CD4-positive, alpha-beta T cell treated with Interleukin-4 for 1 hour (primary cell): ENCODE data around the gene EGLN2.
"Not testable (repeated sequence)": the region's sequence is repeated elsewhere in the genome, so short reads cannot be mapped to it uniquely, and the experiment has no call there.

Experiments used
- DNase-seq, 2 donors: peaks; one replicate each; pipeline ENCODE4 v3.0.0-alpha.2; 2020 to 2022

The EGLN2 gene

GRCh38 chr19:40819479-40820234 is 20.7 kb downstream of the EGLN2 start:
- peak; percentile 66 to 74 for DNase-seq

GRCh38 chr19:40822161-40822560 is 23.2 kb downstream of the EGLN2 start:
- no peak for DNase-seq

DNA sequence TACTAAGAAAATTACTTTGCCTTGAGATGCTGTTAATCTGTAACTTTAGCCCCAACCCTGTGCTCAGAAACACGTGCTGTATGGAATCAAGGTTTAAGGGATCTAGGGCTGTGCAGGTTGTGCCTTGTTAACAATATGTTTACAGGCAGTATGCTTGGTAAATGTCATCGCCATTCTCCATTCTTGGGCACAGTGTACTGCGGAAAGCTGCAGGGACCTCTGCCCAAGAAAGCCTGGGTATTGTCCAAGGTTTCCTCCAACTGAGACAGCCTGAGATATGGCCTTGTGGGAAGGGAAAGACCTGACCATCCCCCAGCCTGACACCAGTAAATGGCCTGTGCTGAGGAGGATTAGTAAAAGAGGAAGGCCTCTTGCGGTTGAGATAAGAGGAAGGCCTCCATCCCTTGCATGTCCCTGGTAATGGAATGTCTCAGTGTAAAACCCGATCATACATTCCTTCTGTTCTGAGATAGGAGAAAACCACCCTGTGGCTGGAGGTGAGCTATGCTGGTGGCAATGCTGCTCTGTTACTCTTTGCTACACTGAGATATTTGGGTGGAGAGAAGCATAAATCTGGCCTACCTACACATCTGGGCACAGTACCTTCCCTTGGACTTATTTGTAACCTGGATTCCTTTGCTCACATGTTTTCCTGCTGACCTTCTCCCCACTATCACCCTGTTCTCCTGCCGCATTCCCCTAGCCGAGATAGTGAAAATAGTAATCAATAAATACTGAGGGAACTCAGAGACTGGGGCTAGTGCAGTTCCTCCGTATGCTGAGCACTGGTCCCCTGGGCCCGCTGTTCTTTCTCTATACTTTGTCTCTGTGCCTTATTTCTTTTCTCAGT is 23.9 kb downstream of the EGLN2 start:
- not testable (repeated sequence) for DNase-seq

DNA sequence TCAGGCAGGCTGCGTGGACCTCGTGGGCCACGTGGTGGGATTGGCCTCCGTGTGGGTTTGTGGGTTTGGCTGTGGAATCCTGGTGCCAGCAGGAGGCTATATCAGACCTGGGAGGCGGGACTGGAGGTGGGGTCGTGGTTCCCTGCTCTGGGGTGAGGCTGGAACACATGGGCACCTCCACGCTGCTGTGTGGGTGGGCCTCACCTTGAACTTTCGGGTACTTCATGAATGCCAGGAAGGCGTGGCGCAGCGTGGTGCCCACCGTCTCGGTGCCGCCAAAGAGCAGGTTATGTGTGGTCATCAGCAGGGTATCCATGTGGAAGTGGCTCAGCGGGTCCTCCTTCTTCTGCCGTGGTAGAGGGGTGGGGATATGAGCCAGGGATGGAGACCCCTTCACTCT is 25.9 kb downstream of the EGLN2 start:
- not testable (repeated sequence) for DNase-seq

- not testable (repeated sequence) for DNase-seq
These were observed 26.6 kb downstream of the EGLN2 start for GRCh38 chr19:40825460-40826095.

DNA sequence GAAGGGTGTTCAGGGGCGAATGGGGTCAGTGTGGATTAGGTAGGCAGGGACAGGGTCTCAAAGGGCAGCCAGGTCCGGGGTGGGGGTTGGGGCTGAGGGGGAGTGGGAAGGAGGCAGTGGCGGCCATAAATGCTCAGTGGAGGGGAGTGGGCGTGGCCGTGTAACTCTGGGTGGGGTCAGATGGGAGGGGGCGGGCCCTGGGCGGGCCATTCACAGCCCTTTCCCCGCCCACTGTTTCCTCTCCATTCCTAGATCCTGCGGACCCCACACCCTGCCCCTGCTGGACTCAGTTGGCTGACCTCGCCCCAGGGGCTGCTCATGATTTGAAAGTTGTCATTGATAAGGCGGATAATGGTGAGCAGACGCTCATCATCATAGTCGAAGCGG is 27.3 kb downstream of the EGLN2 start:
- DNase-seq: not testable (repeated sequence)

GRCh38 chr19:40826699-40827385 is 27.9 kb downstream of the EGLN2 start:
- peak; percentile 88 to 89 for DNase-seq

GRCh38 chr19:40827386-40828247 is 28.6 kb downstream of the EGLN2 start:
- DNase-seq: no peak

GRCh38 chr19:40829205-40829604 is 30.2 kb downstream of the EGLN2 start:
- DNase-seq: no peak

DNA sequence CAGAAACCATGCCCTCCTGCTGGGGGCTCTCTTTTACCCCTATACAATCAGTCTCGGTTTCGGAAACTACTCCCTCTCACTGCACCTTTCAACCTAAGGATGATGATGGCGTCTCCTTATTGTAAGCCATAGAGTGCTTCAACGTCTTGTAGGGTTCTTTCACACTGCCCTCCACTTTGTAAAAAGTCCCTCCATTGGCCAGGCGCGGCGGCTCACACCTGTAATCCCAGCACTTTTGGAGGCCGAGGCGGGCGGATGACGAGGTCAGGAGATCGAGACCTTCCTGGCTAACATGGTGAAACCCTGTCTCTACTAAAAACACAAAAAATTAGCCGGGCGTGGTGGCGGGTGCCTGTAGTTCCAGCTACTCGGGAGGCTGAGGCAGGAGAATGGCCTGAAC is 31.8 kb downstream of the EGLN2 start:
- not testable (repeated sequence) for DNase-seq

GRCh38 chr19:40831502-40832430 is 32.8 kb downstream of the EGLN2 start:
- no peak for DNase-seq

DNA sequence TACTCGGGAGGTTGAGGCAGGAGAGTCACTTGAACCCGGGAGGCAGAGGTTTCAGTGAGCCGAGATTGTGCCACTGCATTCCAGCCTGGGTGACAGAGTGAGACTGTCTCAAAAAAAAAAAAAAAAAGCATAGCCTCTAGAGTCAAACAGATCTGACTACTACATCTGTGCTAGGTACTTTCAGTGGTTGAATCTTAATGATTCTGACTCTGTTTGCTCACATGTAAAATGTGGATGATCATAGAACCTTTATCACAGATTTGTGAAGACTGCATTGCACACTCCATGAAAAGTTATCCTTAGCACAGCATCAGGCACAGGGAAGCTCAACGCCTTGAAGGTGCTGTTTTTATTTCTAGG is 33.4 kb downstream of the EGLN2 start:
- not testable (repeated sequence) for DNase-seq

DNA sequence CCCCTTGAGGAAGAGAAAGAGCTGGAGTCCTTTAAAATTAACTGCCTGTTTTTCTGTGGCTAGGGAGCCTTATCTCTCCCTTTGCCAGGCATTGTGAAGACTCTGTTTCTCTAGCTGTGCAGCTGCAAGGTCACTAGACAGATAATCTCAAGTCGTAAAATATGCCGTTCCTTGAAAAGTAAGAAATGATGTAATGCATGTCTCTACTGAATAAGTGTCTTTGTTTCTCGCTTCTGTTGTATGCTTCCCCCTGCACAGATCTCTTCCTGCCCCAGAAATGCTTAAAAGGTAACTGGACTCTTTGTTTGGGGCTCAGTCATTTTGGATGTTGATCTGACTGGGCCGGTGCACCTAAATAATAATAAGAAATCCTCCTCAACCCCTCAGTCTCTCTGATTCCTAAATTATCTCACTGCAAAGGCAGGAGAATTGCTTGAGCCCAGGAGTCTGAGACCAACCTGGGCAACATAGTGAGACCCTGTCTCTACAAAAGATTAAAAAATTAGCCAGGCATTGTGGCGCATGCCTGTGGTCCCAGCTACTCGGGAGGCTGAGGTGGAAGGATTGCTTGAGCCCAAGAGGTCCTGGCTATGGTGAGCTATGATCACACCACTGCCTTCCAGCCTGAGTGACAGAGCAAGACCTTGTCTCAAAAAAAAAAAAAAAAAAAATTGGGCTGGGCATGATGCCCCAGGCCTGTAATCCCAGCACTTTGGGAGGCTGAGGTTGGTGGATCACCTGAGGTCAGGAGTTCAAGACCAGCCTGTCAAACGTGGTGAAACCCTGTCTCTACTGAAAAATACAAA is 34.9 kb downstream of the EGLN2 start:
- not testable (repeated sequence) for DNase-seq

GRCh38 chr19:40836754-40837429 is 37.9 kb downstream of the EGLN2 start:
- no peak for DNase-seq

DNA sequence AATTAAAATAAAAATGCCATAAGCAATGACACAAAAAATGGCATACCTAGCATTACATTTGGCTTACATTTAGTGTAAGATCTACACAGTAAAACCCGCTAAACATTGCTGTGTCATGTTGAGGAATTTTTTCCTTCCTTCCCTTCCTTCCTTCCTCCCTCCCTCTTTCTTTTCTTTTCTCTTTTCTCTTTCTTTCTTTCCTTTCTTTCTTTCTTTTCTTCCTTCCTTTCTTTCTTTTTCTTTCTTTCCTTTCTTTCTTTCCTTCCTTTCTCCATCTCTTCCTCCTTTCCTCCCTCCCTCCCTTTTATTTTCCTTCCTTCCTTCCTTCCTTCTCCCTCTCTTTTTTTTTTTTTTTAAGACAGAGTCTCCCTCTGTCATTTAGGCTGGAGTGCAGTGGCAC is 39.5 kb downstream of the EGLN2 start:
- DNase-seq: not testable (repeated sequence)

- DNase-seq: not testable (repeated sequence)
These were observed 43.0 kb downstream of the EGLN2 start for GRCh38 chr19:40842012-40842411.

- DNase-seq: not testable (repeated sequence)
These were observed 44.1 kb downstream of the EGLN2 start for GRCh38 chr19:40842997-40843652.

- peak; percentile 88 to 89 for DNase-seq
These were observed 44.7 kb downstream of the EGLN2 start for GRCh38 chr19:40843653-40844052.

DNA sequence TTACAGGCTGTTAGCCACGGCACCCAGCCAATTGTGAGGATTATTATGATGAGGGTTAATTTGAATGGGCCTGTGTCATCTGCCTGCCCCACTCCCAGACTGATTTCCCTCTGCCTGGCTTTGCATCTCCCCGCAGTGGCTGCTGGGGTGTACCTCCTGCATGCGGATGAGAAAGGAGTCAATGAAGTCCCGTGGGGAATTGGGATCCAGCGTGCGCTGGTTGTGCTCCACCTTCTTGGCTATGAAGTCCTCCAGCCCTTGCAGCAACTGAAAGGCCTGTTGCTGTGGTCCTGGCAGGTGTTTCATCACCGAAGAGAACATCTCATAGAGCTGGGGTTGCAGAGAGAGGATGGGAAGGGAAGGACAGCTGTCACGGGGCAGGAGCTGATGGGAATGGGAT is 47.7 kb downstream of the EGLN2 start:
- DNase-seq: not testable (repeated sequence)
